ENCODE measurements around the gene ALCAM.

Gene ALCAM

GRCh38 chr3:105422645-105423044 is 55.9 kb downstream of the ALCAM start:
- no peak overlapping the region for H3K27ac ChIP-seq
- no peak for DNase-seq (ENCODE audit: low read depth, low spot score)

DNA sequence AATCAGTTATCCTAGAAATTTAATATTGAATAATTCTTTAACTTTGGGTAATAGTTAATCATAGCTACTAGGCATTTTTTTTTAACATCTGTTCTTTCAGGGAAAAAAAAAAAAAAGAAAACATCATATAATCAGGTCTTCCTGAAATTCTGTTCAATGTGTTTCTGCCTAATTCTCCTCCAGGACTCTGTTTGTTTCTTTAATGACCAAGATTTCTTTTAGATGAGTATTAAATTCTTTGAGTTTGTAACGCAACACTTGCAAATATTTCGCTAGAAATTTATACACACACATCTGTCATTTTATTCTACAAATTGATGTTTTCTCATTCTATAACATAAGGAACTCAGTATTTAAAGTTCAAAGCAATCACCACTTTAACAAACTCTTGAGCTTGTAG is 56.7 kb downstream of the ALCAM start:
- H3K27ac ChIP-seq, result no peak overlapping the region

GRCh38 chr3:105424412-105425152 is 57.9 kb downstream of the ALCAM start:
- DNase-seq (ENCODE audit: low read depth, low spot score), result no peak
- H3K27ac ChIP-seq, result no peak overlapping the region

More for the DNA sequence above, 56.7 kb downstream of the ALCAM start:
- no peak for DNase-seq (ENCODE audit: low read depth, low spot score)

DNA sequence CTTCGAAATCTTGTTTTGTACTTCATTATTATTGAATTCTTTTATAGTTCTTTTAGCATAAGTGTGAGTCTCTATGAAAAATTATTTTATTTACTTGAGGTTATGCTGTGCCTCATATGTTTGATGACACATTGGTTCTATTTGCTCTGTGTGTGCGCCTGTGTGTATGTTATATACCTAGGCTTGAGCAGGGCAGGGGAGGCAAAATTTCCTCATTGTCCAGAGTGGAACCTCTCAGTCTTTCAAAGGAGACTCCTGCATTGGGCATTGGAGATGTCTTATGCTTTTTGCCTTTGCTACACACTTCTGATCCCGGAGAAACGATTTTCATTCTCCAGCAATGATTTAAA is 58.4 kb downstream of the ALCAM start:
- no peak for DNase-seq (ENCODE audit: low read depth, low spot score)
- no peak overlapping the region for H3K27ac ChIP-seq

GRCh38 chr3:105427332-105427731 is 60.6 kb downstream of the ALCAM start:
- no peak overlapping the region for H3K27ac ChIP-seq
- DNase-seq (ENCODE audit: low read depth, low spot score), result no peak

- DNase-seq (ENCODE audit: low read depth, low spot score), result no peak
- H3K27ac ChIP-seq, result no peak overlapping the region
Observed at GRCh38 chr3:105429034-105429762, 62.5 kb downstream of the ALCAM start.

DNA sequence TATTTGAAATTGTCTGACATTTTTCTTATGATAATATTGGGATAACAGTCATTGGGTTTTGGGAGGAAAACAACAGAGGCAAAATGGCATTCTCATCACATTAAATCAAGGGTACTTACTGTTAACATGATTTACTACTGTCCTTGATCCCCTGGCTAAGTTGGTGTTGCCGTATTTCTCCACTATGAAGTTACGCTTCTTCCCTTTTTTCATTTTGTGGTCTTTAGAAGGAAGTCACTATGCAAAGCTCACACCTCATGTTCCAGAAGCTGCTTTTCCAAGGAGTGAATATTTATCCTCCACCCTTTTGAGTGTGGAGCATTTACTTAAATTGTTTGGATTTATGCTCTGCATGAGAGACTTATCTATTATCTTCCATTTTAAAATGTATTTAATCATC is 63.7 kb downstream of the ALCAM start:
- no peak for DNase-seq (ENCODE audit: low read depth, low spot score)
- H3K27ac ChIP-seq, result no peak overlapping the region

DNA sequence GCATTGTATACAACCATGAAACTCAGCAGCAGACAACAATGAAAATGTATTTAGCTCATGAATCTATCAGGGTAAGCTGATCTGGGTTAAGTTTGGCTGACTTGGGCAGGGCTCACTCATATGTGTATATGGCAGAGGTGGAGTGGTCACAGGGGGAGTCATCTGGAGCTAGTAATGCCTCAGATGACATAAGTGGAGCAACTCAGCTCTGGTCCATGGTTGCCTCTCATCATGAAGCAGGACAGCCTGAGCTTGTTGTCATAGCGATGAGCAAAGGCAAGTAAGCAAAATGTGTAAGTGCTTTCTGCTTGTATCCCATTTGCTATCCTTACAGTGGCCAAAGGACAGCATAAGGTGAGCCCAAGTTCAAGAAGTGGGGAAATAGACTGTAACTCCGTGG is 64.5 kb downstream of the ALCAM start:
- H3K27ac ChIP-seq, result no peak overlapping the region
- no peak for DNase-seq (ENCODE audit: low read depth, low spot score)

DNA sequence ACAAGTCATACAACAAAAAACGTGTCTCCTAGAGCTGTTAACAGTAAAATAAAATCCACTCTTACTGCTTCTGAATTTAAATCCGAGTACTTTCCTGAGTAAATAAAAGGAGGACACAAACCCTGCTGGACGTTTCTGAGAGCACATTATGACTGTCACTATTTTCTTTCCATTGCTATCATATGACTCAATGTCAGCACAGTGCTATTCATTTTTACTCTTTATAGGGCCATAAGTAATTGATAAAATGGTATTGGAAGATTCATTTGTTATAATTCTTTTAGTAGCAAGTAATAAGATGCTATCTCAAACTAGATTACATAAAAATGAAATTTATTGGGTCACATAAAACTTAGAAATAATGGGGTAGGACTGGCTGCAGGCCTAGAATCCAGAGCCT is 68.6 kb downstream of the ALCAM start:
- DNase-seq (ENCODE audit: low read depth, low spot score), result no peak

DNA sequence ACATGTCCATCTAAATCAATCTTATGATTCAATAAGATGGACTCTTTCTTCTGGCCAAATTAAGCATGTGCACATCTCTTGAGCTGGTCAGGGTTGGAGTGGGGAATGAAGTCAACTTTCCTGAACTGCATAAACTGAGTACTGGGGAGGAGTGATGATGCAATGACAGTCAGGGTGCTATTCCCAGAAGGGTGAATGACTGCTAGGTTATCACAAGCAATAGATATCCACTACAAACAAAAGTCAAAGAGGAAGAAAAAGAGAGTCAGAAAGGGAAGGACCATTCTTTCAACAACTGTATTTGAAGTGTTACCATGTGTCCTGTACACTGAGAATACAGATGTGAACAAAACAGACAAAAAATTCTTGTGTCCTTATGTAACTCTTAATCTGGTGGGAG is 70.0 kb downstream of the ALCAM start:
- DNase-seq (ENCODE audit: low read depth, low spot score), result no peak
- no peak overlapping the region for H3K27ac ChIP-seq

More for the DNA sequence above, 68.6 kb downstream of the ALCAM start:
- no peak overlapping the region for H3K27ac ChIP-seq

- no peak for DNase-seq (ENCODE audit: low read depth, low spot score)
- no peak overlapping the region for H3K27ac ChIP-seq
Observed at GRCh38 chr3:105440113-105440512, 73.4 kb downstream of the ALCAM start.

- DNase-seq (ENCODE audit: low read depth, low spot score), result no peak
- no peak overlapping the region for H3K27ac ChIP-seq
Observed at GRCh38 chr3:105444725-105445124, 78.0 kb downstream of the ALCAM start.

- H3K27ac ChIP-seq, result no peak overlapping the region
- no peak for DNase-seq (ENCODE audit: low read depth, low spot score)
Observed at GRCh38 chr3:105448338-105448982, 81.8 kb downstream of the ALCAM start.

- DNase-seq (ENCODE audit: low read depth, low spot score), result no peak
- H3K27ac ChIP-seq, result no peak overlapping the region
Observed at GRCh38 chr3:105449414-105449813, 82.7 kb downstream of the ALCAM start.

DNA sequence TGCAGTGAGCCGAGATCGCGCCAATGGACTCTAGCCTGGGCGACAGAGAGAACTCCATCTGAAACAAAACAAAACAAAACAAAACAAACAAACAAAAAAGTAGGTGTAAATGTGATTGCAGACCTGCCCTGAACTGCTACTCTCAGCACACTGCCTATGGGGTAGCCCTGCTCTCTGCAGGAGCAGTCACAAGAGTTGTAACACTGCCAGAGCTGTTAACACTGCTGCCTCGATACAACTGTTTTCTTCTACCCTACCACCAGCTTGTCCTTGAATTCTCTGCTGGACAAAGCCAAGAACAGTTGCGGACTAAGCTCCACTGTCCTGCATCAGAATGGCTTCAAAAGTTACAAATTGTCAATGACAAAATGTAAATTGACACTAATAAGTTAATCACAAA is 89.3 kb downstream of the ALCAM start:
- DNase-seq (ENCODE audit: low read depth, low spot score), result no peak
- H3K27ac ChIP-seq, result no peak overlapping the region

GRCh38 chr3:105458518-105459215 is 92.0 kb downstream of the ALCAM start:
- no peak overlapping the region for H3K27ac ChIP-seq
- DNase-seq (ENCODE audit: low read depth, low spot score), result no peak

- H3K27ac ChIP-seq, result no peak overlapping the region
- no peak for DNase-seq (ENCODE audit: low read depth, low spot score)
Observed at GRCh38 chr3:105459566-105460290, 93.0 kb downstream of the ALCAM start.

- no peak for DNase-seq (ENCODE audit: low read depth, low spot score)
- H3K27ac ChIP-seq, result no peak overlapping the region
Observed at GRCh38 chr3:105463620-105464019, 96.9 kb downstream of the ALCAM start.

GRCh38 chr3:105465251-105465853 is 98.6 kb downstream of the ALCAM start:
- H3K27ac ChIP-seq, result no peak overlapping the region
- no peak for DNase-seq (ENCODE audit: low read depth, low spot score)

- no peak overlapping the region for H3K27ac ChIP-seq
- DNase-seq (ENCODE audit: low read depth, low spot score), result no peak
Observed at GRCh38 chr3:105466072-105466471, 99.4 kb downstream of the ALCAM start.

Data from epithelial cell of prostate (primary cell).